GM20000 (cell line): ENCODE measurements around the gene ZFAND3.

Experiments
- DNase-seq: peaks from one replicate; pipeline ENCODE4 v3.0.0; 2012; ENCODE audit warnings: low spot score
- CTCF ChIP-seq: IDR thresholded peaks from 2 replicates; pipeline ENCODE4 v1.5.1; 2012; ENCODE audit warnings: mild to moderate bottlenecking, control low read depth; ENCODE audit errors: extremely low read depth, missing control alignments

Gene ZFAND3

GRCh38 chr6:38067263-38067980 is 247.9 kb downstream of the ZFAND3 start:
- no peak for DNase-seq
- no peak for TF ChIP-seq CTCF

GRCh38 chr6:38068854-38069590 is 249.5 kb downstream of the ZFAND3 start:
- DNase-seq = no peak
- no peak for TF ChIP-seq CTCF

- no peak for TF ChIP-seq CTCF
These were observed 258.0 kb downstream of the ZFAND3 start for GRCh38 chr6:38077488-38078030.

GRCh38 chr6:38078671-38079070 is 259.1 kb downstream of the ZFAND3 start:
- TF ChIP-seq CTCF = no peak
- no peak for DNase-seq

More at GRCh38 chr6:38077488-38078030, 258.0 kb downstream of the ZFAND3 start:
- no peak for DNase-seq

GRCh38 chr6:38079107-38079506 is 259.6 kb downstream of the ZFAND3 start:
- DNase-seq = no peak
- no peak for TF ChIP-seq CTCF

- TF ChIP-seq CTCF = no peak
- no peak for DNase-seq
These were observed 260.0 kb downstream of the ZFAND3 start for GRCh38 chr6:38079537-38079936.

- DNase-seq = no peak
- TF ChIP-seq CTCF = no peak
These were observed 260.8 kb downstream of the ZFAND3 start for GRCh38 chr6:38080360-38080759.
